H1 (cell line): Measurements from ENCODE around the gene TEX26. TPM values are rescaled to one million over a fixed set of nuclear protein-coding genes. Genes with fewer than 3 reads are reported as not detected.

Source experiments
- CTCF ChIA-PET: fragments of 300-600 bp; sonication (Branson Sonifier 250); formaldehyde crosslinking; loops from one replicate; lab custom pipeline; 2021; ENCODE audit not compliant: partially characterized antibody; lab: Charles Lee
- POLR2A ChIA-PET: fragments of 300-600 bp; sonication (Branson Sonifier 250); formaldehyde crosslinking; loops from one replicate; lab custom pipeline; 2021; ENCODE audit warnings: inconsistent platforms; ENCODE audit not compliant: partially characterized antibody; lab: Charles Lee
- DNase-seq, 2 experiments: peaks; one replicate each; pipeline versions ENCODE4 v3.0.0 to v3.0.0-alpha.2; 2010 to 2022; ENCODE audit warnings: low spot score in 2 of 2, low read depth in 1 of 2, mixed read lengths in 1 of 2
- FAIRE-seq: peaks from 2 replicates; lab custom pipeline; 2011; peaks lifted over from hg19 to GRCh38; lab: Jason Lieb, UNC
- H2AFZ ChIP-seq: 2 replicates; pipeline ENCODE4 v1.8.1; 2012; ENCODE audit warnings: low read length, inconsistent platforms
- H2AK5ac ChIP-seq: 2 replicates; pipeline ENCODE4 v1.6.1; 2013; ENCODE audit warnings: low read depth, low read length
- H2BK120ac ChIP-seq: replicated peaks from 2 replicates; pipeline ENCODE3; 2013; ENCODE audit warnings: low read depth, low read length, inconsistent platforms
- H2BK12ac ChIP-seq: 2 replicates; pipeline ENCODE4 v1.6.1; 2013; ENCODE audit warnings: low read depth, low read length
- H2BK15ac ChIP-seq: 2 replicates; pipeline ENCODE4 v1.6.1; 2013; ENCODE audit warnings: low read length
- H2BK20ac ChIP-seq: 2 replicates; pipeline ENCODE4 v1.6.1; 2013; ENCODE audit warnings: low read length
- H2BK5ac ChIP-seq: 2 replicates; pipeline ENCODE4 v1.6.1; 2013; ENCODE audit warnings: low read depth, low read length
- H3K14ac ChIP-seq: 2 replicates; pipeline ENCODE4 v1.6.1; 2013; ENCODE audit warnings: inconsistent platforms; ENCODE audit not compliant: insufficient read length
- H3K18ac ChIP-seq: 2 replicates; pipeline ENCODE4 v1.6.1; 2013; ENCODE audit warnings: low read length; ENCODE audit errors: extremely low read depth
- H3K23ac ChIP-seq: 2 replicates; pipeline ENCODE4 v1.6.1; 2013; ENCODE audit warnings: inconsistent platforms; ENCODE audit not compliant: insufficient read length
- H3K23me2 ChIP-seq: 2 replicates; pipeline ENCODE4 v1.6.1; 2013; ENCODE audit warnings: low read depth, low read length
- H3K27ac ChIP-seq: 2 replicates; pipeline ENCODE4 v1.6.1; 2011; ENCODE audit warnings: low read depth, low read length, inconsistent platforms
- H3K27me3 ChIP-seq, 4 experiments: replicated peaks in 1 of 4; 1 replicate in 1 of 4; 2 replicates in 3 of 4; pipeline versions ENCODE4 v1.6.1 to v1.8.1; 2011 to 2013; ENCODE audit warnings: low read length in 3 of 4, mild to moderate bottlenecking in 3 of 4, inconsistent platforms in 2 of 4, mixed read lengths in 2 of 4, moderate library complexity in 1 of 4; ENCODE audit not compliant: control insufficient read depth in 3 of 4, insufficient read depth in 3 of 4; ENCODE audit errors: extremely low read depth in 1 of 4
- H3K36me3 ChIP-seq, 4 experiments: 2 replicates each; pipeline versions ENCODE4 v1.6.1 to v1.8.1; 2011 to 2013; ENCODE audit warnings: mild to moderate bottlenecking in 4 of 4, low read length in 3 of 4, moderate library complexity in 2 of 4, control low read depth in 1 of 4, inconsistent platforms in 1 of 4; ENCODE audit not compliant: insufficient read depth in 4 of 4, control insufficient read depth in 2 of 4
- H3K4ac ChIP-seq: replicated peaks from 2 replicates; pipeline ENCODE3; 2013; ENCODE audit warnings: low read length, low read depth, mixed read lengths, inconsistent platforms; ENCODE audit not compliant: insufficient read length
- H3K4me1 ChIP-seq, 4 experiments: replicated peaks in 1 of 4; 1 replicate in 1 of 4; 2 replicates in 3 of 4; pipeline versions ENCODE4 v1.6.1 to v1.8.1; 2011 to 2013; ENCODE audit warnings: low read length in 3 of 4, inconsistent platforms in 2 of 4, mixed read lengths in 1 of 4; ENCODE audit not compliant: insufficient read depth in 4 of 4, control insufficient read depth in 3 of 4
- H3K4me2 ChIP-seq, 2 experiments: 2 replicates each; pipeline versions ENCODE4 v1.6.1 to v1.8.1; 2011 to 2013; ENCODE audit warnings: low read depth in 2 of 2, low read length in 2 of 2, control low read depth in 1 of 2, inconsistent platforms in 1 of 2, mild to moderate bottlenecking in 1 of 2; ENCODE audit not compliant: insufficient read depth in 1 of 2
- H3K4me3 ChIP-seq, 4 experiments: fragments of 200-600, 300-600 bp in 1 of 4; sonication (generic), shearing (Covaris generic), sonication (Bioruptor Twin) in 1 of 4; 2 replicates each; pipeline versions ENCODE4 v1.5.1 to v1.8.1; 2011 to 2016; ENCODE audit warnings: low read length in 4 of 4, low read depth in 3 of 4, control low read depth in 2 of 4, inconsistent platforms in 2 of 4, mild to moderate bottlenecking in 2 of 4, mixed read lengths in 1 of 4, moderate library complexity in 1 of 4; ENCODE audit not compliant: insufficient read depth in 2 of 4; ENCODE audit errors: extremely low read depth in 1 of 4
- H3K56ac ChIP-seq: replicated peaks from 2 replicates; pipeline ENCODE3; 2013; ENCODE audit warnings: low read depth, mild to moderate bottlenecking, mixed read lengths, low read length, inconsistent platforms; ENCODE audit not compliant: insufficient read length
- H3K79me1 ChIP-seq: 2 replicates; pipeline ENCODE4 v1.6.1; 2013; ENCODE audit warnings: low read depth, low read length, control low read depth
- H3K79me2 ChIP-seq, 2 experiments: 2 replicates each; pipeline versions ENCODE4 v1.6.1 to v1.8.1; 2012 to 2013; ENCODE audit warnings: low read length in 2 of 2, mild to moderate bottlenecking in 2 of 2, inconsistent platforms in 1 of 2; ENCODE audit not compliant: insufficient read depth in 2 of 2, control insufficient read depth in 1 of 2
- H3K9ac ChIP-seq, 4 experiments: replicated peaks in 1 of 4; 1 replicate in 1 of 4; 2 replicates in 3 of 4; pipeline versions ENCODE4 v1.6.1 to v1.8.1; 2011 to 2013; ENCODE audit warnings: low read depth in 3 of 4, low read length in 3 of 4, control low read depth in 2 of 4, mild to moderate bottlenecking in 2 of 4, moderate library complexity in 2 of 4, inconsistent platforms in 1 of 4; ENCODE audit errors: extremely low read depth in 1 of 4
- H3K9me3 ChIP-seq, 2 experiments: 2 replicates each; pipeline versions ENCODE4 v1.6.1 to v1.8.1; 2012 to 2013; ENCODE audit warnings: mild to moderate bottlenecking in 2 of 2, moderate library complexity in 2 of 2, control low read depth in 1 of 2, inconsistent platforms in 1 of 2, low read depth in 1 of 2, low read length in 1 of 2, mixed read lengths in 1 of 2; ENCODE audit not compliant: insufficient read depth in 2 of 2
- H4K20me1 ChIP-seq, 2 experiments: replicated peaks in 1 of 2; 2 replicates each; pipeline versions ENCODE3 to v1.8.1; 2011 to 2013; ENCODE audit warnings: inconsistent platforms in 2 of 2, low read length in 2 of 2, mild to moderate bottlenecking in 1 of 2; ENCODE audit not compliant: insufficient read depth in 2 of 2, control insufficient read depth in 1 of 2
- H4K5ac ChIP-seq: 2 replicates; pipeline ENCODE4 v1.6.1; 2013; ENCODE audit warnings: low read length, low read depth, mixed read lengths, inconsistent platforms; ENCODE audit not compliant: insufficient read length
- H4K8ac ChIP-seq: 2 replicates; pipeline ENCODE4 v1.8.0; 2013; ENCODE audit warnings: mild to moderate bottlenecking, moderate library complexity, low read length, inconsistent platforms; ENCODE audit not compliant: insufficient read depth; ENCODE audit errors: extremely low read depth
- H4K91ac ChIP-seq: replicated peaks from 2 replicates; pipeline ENCODE3; 2013; ENCODE audit warnings: low read length, mixed read lengths, inconsistent platforms; ENCODE audit not compliant: insufficient read length
- BACH1 ChIP-seq: IDR thresholded peaks from 2 replicates; pipeline ENCODE4 v1.6.1; 2012; ENCODE audit warnings: low read length, improper control_type of control experiment
- BCL11A ChIP-seq, 2 experiments: IDR thresholded peaks; one replicate each; pipeline ENCODE4 v1.6.1; 2011; ENCODE audit warnings: low read depth in 2 of 2, low read length in 2 of 2, mild to moderate bottlenecking in 2 of 2
- CHD2 ChIP-seq: IDR thresholded peaks from 2 replicates; pipeline ENCODE4 v1.6.1; 2012; ENCODE audit warnings: low read length, improper control_type of control experiment
- GTF2F1 ChIP-seq: IDR thresholded peaks from 2 replicates; pipeline ENCODE4 v1.6.1; 2012; ENCODE audit warnings: low read depth, low read length, improper control_type of control experiment, borderline replicate concordance
- JUN ChIP-seq: IDR thresholded peaks from 2 replicates; pipeline ENCODE4 v1.6.1; 2011; ENCODE audit warnings: low read depth, mild to moderate bottlenecking, improper control_type of control experiment, low read length
- KDM5A ChIP-seq: fragments of 200-600 bp; IDR thresholded peaks from 2 replicates; pipeline ENCODE4 v1.7.1; 2012; ENCODE audit warnings: mild to moderate bottlenecking, low read length, inconsistent platforms, mixed read lengths
- MAX ChIP-seq: IDR thresholded peaks from 2 replicates; pipeline ENCODE4 v1.6.1; 2012; ENCODE audit warnings: inconsistent platforms
- POLR2A ChIP-seq, 2 experiments: IDR thresholded peaks; 1 replicate in 1 of 2; 2 replicates in 1 of 2; pipeline ENCODE4 v1.6.1; 2011; ENCODE audit warnings: low read depth in 2 of 2, low read length in 2 of 2, mild to moderate bottlenecking in 2 of 2; ENCODE audit errors: control extremely low read depth in 1 of 2
- POLR2AphosphoS5 ChIP-seq: IDR thresholded peaks from 2 replicates; pipeline ENCODE4 v1.6.1; 2011; ENCODE audit warnings: low read depth, low read length
- RNF2 ChIP-seq: fragments of 200-900, 300-1000 bp; sonication (generic); IDR thresholded peaks from 2 replicates; pipeline ENCODE4 v1.7.1; 2016; ENCODE audit warnings: borderline replicate concordance, low read depth, mild to moderate bottlenecking, antibody characterized with exemption, low read length; ENCODE audit not compliant: poor library complexity, severe bottlenecking; ENCODE audit errors: missing control alignments
- SUZ12 ChIP-seq: fragments of 200-600 bp; sonication (generic); IDR thresholded peaks from 2 replicates; pipeline ENCODE4 v1.6.1; 2012; ENCODE audit warnings: mild to moderate bottlenecking, inconsistent platforms, low read length, moderate library complexity, mixed read lengths
- TAF1 ChIP-seq: IDR thresholded peaks from 2 replicates; pipeline ENCODE4 v1.6.1; 2011; ENCODE audit warnings: mild to moderate bottlenecking, low read depth, low read length
- YY1 ChIP-seq: IDR thresholded peaks from 2 replicates; pipeline ENCODE4 v1.6.1; 2011; ENCODE audit warnings: low read depth, mild to moderate bottlenecking, low read length
- WGBS, 2 experiments: shearing (Covaris generic) in 1 of 2; methylation state at CpG; one replicate each; pipeline versions ENCODE4 v1.1.6 to v1.1.7; 2013 to 2015; ENCODE audit warnings: low lambda C conversion rate in 2 of 2, mixed read lengths in 2 of 2, inconsistent platforms in 1 of 2, low coverage in 1 of 2, missing lambda C conversion rate in 1 of 2; ENCODE audit not compliant: insufficient replicate concordance in 2 of 2, insufficient coverage in 1 of 2, insufficient read length in 1 of 2; ENCODE audit errors: extremely low coverage in 1 of 2, missing lambda C conversion rate in 1 of 2; 5-methylcytosine and 5-hydroxymethylcytosine counted together
- polyA plus RNA-seq, 7 experiments: library from polyadenylated mRNA; depleted of rRNA in 3 of 7; stranded (reverse) in 5 of 7; unstranded in 2 of 7; fragments of >200 nt in 5 of 7; fragments of 200-250 nt in 2 of 7; gene quantifications; 1 replicate in 5 of 7; 2 replicates in 1 of 7; 4 replicates in 1 of 7; pipeline versions ENCODE4 v1.2.1 to v1.2.3, GENCODE V29; 2011 to 2013; ENCODE audit warnings: missing spikeins in 2 of 7, mixed read lengths in 2 of 7
- total RNA-seq: library from RNA; stranded (reverse); fragmentation: NEBNext Ultra II Directional; extraction: Animal tissue kit (Norgen Biotek cat#: 25700); gene quantifications from 2 replicates; pipeline ENCODE4 v1.2.1, GENCODE V29; 2021

Gene TEX26
- total and polyA plus RNA-seq, 2 of the 8 experiments (the other 6 are each of a cell fraction or from before 2014, with no cell fraction given), result not detected

GRCh38 chr13:30924721-30925120 is 7.7 kb upstream of the TEX26 start:
- Histone ChIP-seq H3K36me3 (no peaks in the 10 kb centered on the region), H3K27me3 (no peaks in the 10 kb centered on the region), H3K4ac (no peak overlapping the region), H2BK5ac (no peak overlapping the region), H2BK120ac (no peak overlapping the region), H4K8ac (no peak overlapping the region), H2AFZ (no peak overlapping the region), H2BK15ac (no peak overlapping the region), H3K4me3 (no peak overlapping the region), H3K79me1 (no peaks in the 10 kb centered on the region), H3K56ac (no peak overlapping the region), H2BK20ac (no peak overlapping the region), H3K9ac (no peak overlapping the region), H3K9me3 (no peaks in the 10 kb centered on the region), H2BK12ac (no peak overlapping the region), H3K14ac (no peak overlapping the region), H4K5ac (no peak overlapping the region), H4K91ac (no peak overlapping the region), H2AK5ac (no peak overlapping the region), H4K20me1 (no peaks in the 10 kb centered on the region), H3K79me2 (no peaks in the 10 kb centered on the region), H3K23ac (no peak overlapping the region), H3K4me1 (no peaks in the 10 kb centered on the region), H3K23me2 (no peaks in the 10 kb centered on the region), H3K4me2 (no peak overlapping the region), H3K18ac (no peak overlapping the region), H3K27ac (no peak overlapping the region)
- ChIA-PET CTCF (interaction anchor here (0.8 to 0.9 kb wide), 2 partner anchors 118 to 120 kb away, joined by 3 read pairs; no protein-coding TSS in a partner anchor), POLR2A (no interaction called here)
- no peak for DNase-seq
- no peak for FAIRE-seq
- 93% methylated on average over 3 of the region's 3 CpGs; no CpG with 5 or more reads in 1 of the 2 experiments for WGBS, 2 experiments
- TF ChIP-seq GTF2F1, result no peak
- no peak for TF ChIP-seq CHD2
- TF ChIP-seq BCL11A (IDR thresholded peaks at IDR 0.05; ENCODE audit: low read depth in 2 of 2, low read length in 2 of 2), result no peak
- no peak for TF ChIP-seq POLR2AphosphoS5
- no peak for TF ChIP-seq TAF1
- TF ChIP-seq MAX, result no peak
- no peak for TF ChIP-seq KDM5A
- no peak for TF ChIP-seq POLR2A (IDR thresholded peaks at IDR 0.05; ENCODE audit: control extremely low read depth in 1 of 2, low read depth in 2 of 2, low read length in 2 of 2)
- TF ChIP-seq RNF2, result no peak
- no peak for TF ChIP-seq YY1
- TF ChIP-seq SUZ12, result no peak
- no peak for TF ChIP-seq JUN
- no peak for TF ChIP-seq BACH1
